Sigmoid colon (tissue), 4 donors: ENCODE measurements around the gene AFF2.

Source experiments
- EP300 ChIP-seq, 4 donors: sonication (generic); formaldehyde crosslinking; IDR thresholded peaks; one replicate each; pipeline ENCODE4 v1.6.1; 2017; ENCODE audit warnings: antibody characterized with exemption in 4 of 4
- POLR2A ChIP-seq, 2 donors: fragments of 450-650 bp; IDR thresholded peaks; one replicate each; pipeline ENCODE4 v1.6.1; 2016; ENCODE audit warnings: antibody characterized with exemption in 2 of 2, mild to moderate bottlenecking in 2 of 2, moderate library complexity in 2 of 2
- POLR2AphosphoS5 ChIP-seq, 4 donors: sonication (generic); formaldehyde crosslinking; IDR thresholded peaks; one replicate each; pipeline ENCODE4 v1.6.1; 2017; ENCODE audit warnings: antibody characterized with exemption in 4 of 4
- TF ChIP-seq, protein P1 (sequence below), 4 experiments: fragments of 450-650 bp in 3 of 4; fragments of 200-600 bp in 1 of 4; IDR thresholded peaks; one replicate each; pipeline ENCODE4 v1.5.1; 2016 to 2019; ENCODE audit warnings: antibody characterized with exemption in 4 of 4, mild to moderate bottlenecking in 3 of 4, moderate library complexity in 2 of 4

DNA sequence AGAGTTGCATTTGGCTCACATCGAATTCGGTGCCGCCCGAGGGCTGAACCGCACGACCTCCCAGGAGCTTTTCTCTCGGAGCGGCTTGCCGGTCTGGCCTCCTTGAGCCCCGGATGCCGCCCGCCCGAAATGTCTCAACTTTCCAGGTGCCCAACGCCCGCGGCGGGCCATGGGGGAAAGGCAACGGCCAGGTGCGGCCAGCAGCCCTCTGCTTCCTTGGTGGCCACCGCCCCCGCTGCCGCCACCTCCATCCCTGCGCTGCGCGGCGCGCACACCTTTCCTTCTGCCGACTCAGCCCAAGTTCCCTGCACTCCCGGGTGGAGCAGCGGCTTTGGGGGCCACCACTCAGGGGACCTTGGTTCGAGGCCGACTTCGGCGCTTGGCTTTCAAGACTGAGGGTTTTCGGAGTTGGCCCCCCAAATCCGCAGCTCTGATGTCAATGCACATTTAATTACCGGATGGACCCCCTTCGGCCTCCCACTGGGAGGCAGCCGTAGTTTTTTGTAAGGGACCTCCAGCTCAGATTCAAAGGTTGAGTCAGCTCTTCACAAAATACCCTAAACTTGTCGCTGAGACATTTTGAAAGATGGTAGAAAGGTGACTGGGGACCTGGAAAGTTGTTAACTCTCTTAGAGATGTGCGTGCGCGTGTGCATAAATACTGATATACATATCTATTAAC, 1.1 kb downstream of the AFF2 start:
- TF ChIP-seq, protein P1, sequence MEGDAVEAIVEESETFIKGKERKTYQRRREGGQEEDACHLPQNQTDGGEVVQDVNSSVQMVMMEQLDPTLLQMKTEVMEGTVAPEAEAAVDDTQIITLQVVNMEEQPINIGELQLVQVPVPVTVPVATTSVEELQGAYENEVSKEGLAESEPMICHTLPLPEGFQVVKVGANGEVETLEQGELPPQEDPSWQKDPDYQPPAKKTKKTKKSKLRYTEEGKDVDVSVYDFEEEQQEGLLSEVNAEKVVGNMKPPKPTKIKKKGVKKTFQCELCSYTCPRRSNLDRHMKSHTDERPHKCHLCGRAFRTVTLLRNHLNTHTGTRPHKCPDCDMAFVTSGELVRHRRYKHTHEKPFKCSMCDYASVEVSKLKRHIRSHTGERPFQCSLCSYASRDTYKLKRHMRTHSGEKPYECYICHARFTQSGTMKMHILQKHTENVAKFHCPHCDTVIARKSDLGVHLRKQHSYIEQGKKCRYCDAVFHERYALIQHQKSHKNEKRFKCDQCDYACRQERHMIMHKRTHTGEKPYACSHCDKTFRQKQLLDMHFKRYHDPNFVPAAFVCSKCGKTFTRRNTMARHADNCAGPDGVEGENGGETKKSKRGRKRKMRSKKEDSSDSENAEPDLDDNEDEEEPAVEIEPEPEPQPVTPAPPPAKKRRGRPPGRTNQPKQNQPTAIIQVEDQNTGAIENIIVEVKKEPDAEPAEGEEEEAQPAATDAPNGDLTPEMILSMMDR (IDR thresholded peaks at IDR 0.05) = no peak
- no peak for TF ChIP-seq EP300 (IDR thresholded peaks at IDR 0.05)
- TF ChIP-seq POLR2A (IDR thresholded peaks at IDR 0.05) = no peak
- no peak for TF ChIP-seq POLR2AphosphoS5 (IDR thresholded peaks at IDR 0.05)
